D721Med (cell line): Measurements from ENCODE around the gene ABCG8.

Experiments used
- DNase-seq: peaks from one replicate; pipeline ENCODE4 v3.0.0; 2011; ENCODE audit warnings: low spot score; ENCODE audit not compliant: insufficient read length
- FAIRE-seq: peaks from 2 replicates; lab custom pipeline; 2011; peaks lifted over from hg19 to GRCh38; lab: Jason Lieb, UNC
- CTCF ChIP-seq: IDR thresholded peaks from 2 replicates; pipeline ENCODE4 v1.5.1; 2012; ENCODE audit warnings: mild to moderate bottlenecking, control low read depth; ENCODE audit not compliant: insufficient read depth; ENCODE audit errors: missing control alignments

The ABCG8 gene

GRCh38 chr2:43855292-43855691, 16.5 kb downstream of the ABCG8 start:
- DNase-seq (no peak), FAIRE-seq (no peak)
- TF ChIP-seq CTCF, result no peak

GRCh38 chr2:43872151-43872550, 33.4 kb downstream of the ABCG8 start:
- no peak for FAIRE-seq
- TF ChIP-seq CTCF, result no peak
- DNase-seq, result no peak

- FAIRE-seq (no peak), DNase-seq (no peak)
- no peak for TF ChIP-seq CTCF
These were observed 36.1 kb downstream of the ABCG8 start for GRCh38 chr2:43874776-43875451.

- FAIRE-seq (peak; percentile 21), DNase-seq (peak; percentile 55)
- peak; percentile 98 for TF ChIP-seq CTCF
These were observed 39.2 kb downstream of the ABCG8 start for GRCh38 chr2:43877782-43878464.

GRCh38 chr2:43879261-43879660, 40.5 kb downstream of the ABCG8 start:
- DNase-seq, result no peak
- no peak for TF ChIP-seq CTCF
- FAIRE-seq, result no peak

- TF ChIP-seq CTCF, result no peak
- FAIRE-seq, result no peak
- DNase-seq, result no peak
These were observed 41.7 kb downstream of the ABCG8 start for GRCh38 chr2:43880471-43880870.

- DNase-seq (no peak), FAIRE-seq (no peak)
- TF ChIP-seq CTCF, result no peak
These were observed 42.2 kb downstream of the ABCG8 start for GRCh38 chr2:43880952-43881351.
